Measurements from ENCODE around the gene SH2D3C. TPM values are rescaled to one million over a fixed set of nuclear protein-coding genes. Genes with fewer than 3 reads are reported as not detected.
A peak's percentile ranks its signal among the peaks of the same experiment; 100 is the strongest.

Gene SH2D3C
- total and polyA plus RNA-seq, 9 of the 15 experiments (the other 6 are each of a cell fraction or from before 2014, with no cell fraction given), result 0.03 to 1.2 (median 0.22) TPM; not detected in 1

DNA sequence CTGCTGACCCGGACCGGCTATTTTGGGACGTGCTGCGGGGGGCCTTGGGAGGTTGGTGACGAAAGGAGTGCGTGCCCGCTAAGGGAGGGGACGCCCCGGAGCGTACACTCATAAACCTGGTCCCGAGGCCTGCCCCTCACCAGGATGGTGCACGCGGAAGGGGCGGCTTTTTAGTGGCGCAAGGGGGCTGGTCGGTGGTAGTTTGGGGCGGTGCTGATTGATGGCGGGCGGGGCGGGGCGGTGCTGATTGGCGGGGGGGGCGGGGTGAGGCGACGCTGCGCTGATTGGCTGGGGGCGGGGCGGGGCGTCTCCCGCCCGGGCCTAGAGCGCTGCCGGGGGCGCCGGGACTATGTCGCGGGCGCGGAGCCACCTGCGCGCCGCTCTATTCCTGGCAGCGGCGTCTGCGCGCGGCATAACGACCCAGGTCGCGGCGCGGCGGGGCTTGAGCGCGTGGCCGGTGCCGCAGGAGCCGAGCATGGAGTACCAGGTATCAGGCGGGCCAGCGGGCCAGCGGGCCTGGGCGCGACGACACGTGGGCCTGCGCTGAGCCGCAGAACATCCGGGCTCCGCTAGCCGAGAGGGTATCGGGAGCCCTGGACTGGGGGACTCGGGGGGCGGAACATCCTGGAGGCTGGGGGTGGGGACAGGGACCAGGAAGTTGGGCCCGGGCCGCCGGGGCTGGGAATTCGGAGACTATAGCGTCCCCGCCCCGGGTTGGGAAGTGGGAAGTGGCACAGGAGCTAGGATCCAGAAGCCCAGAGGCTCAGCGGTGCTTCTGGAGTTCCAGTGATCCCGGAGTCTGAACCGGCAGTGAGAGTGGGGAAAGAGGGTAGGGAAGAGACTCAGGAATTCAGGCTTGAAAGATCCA, 24.3 kb upstream of the SH2D3C start, which contains the start of gene FPGS (continued):
- TF ChIP-seq POLR2AphosphoS5 (IDR thresholded peaks at IDR 0.05; ENCODE audit: control insufficient read depth, insufficient read depth, low read depth, low read length) (peak; percentile 51), CAMTA2 (CRISPR knock-in tag; conservative IDR thresholded peaks at IDR 0.05) (no peak), MYNN (IDR thresholded peaks at IDR 0.05) (no peak), MYNN (CRISPR knock-in tag; IDR thresholded peaks at IDR 0.05) (no peak), NFYB (IDR thresholded peaks at IDR 0.05; ENCODE audit: extremely low read depth, insufficient read length) (no peak), TCF3 (CRISPR knock-in tag; IDR thresholded peaks at IDR 0.05) (no peak), ZNF316 (IDR thresholded peaks at IDR 0.05) (no peak), ARID1B (IDR thresholded peaks at IDR 0.05) (peak; percentile 35; the same call in 1 of the 2 replicates), KDM1A (IDR thresholded peaks at IDR 0.05) (no peak), ZKSCAN3 (CRISPR knock-in tag; IDR thresholded peaks at IDR 0.05) (no peak), ZEB2 (IDR thresholded peaks at IDR 0.05) (no peak; the same call in 1 of the 2 replicates), CXXC5 (CRISPR knock-in tag; IDR thresholded peaks at IDR 0.05) (peak; percentile 90), HEY1 (CRISPR knock-in tag; IDR thresholded peaks at IDR 0.05; ENCODE audit: borderline replicate concordance) (no peak), HDAC1 (IDR thresholded peaks at IDR 0.05) (peak; percentile 87 to 98; a peak in 3 of 4 replicates), ZC3H11A (IDR thresholded peaks at IDR 0.05; ENCODE audit: low read depth, low read length) (no peak), PHF20 (IDR thresholded peaks at IDR 0.05; ENCODE audit: partially characterized antibody) (peak; percentile 31), COPS2 (conservative IDR thresholded peaks at IDR 0.05) (no peak), KDM5B (IDR thresholded peaks at IDR 0.05; ENCODE audit: insufficient replicate concordance, low read depth, low read length) (peak; percentile 85), ZSCAN32 (CRISPR knock-in tag; IDR thresholded peaks at IDR 0.05) (no peak), CREM (IDR thresholded peaks at IDR 0.05; ENCODE audit: low read depth) (peak; percentile 51), ZNF41 (CRISPR knock-in tag; conservative IDR thresholded peaks at IDR 0.05) (no peak), MAZ (CRISPR knock-in tag; conservative IDR thresholded peaks at IDR 0.05 in 1 of 2, IDR thresholded peaks at IDR 0.05 in 1 of 2) (peak; percentile 76 to 80), HMG20A (CRISPR knock-in tag; conservative IDR thresholded peaks at IDR 0.05) (no peak), ZNF324 (CRISPR knock-in tag; IDR thresholded peaks at IDR 0.05) (no peak)
- TF ChIP-seq, protein P1, sequence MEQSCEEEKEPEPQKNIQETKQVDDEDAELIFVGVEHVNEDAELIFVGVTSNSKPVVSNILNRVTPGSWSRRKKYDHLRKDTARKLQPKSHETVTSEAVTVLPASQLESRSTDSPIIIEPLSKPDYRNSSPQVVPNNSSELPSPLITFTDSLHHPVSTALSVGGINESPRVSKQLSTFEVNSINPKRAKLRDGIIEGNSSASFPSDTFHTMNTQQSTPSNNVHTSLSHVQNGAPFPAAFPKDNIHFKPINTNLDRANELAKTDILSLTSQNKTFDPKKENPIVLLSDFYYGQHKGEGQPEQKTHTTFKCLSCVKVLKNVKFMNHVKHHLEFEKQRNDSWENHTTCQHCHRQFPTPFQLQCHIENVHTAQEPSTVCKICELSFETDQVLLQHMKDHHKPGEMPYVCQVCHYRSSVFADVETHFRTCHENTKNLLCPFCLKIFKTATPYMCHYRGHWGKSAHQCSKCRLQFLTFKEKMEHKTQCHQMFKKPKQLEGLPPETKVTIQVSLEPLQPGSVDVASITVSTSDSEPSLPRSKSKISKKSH (CRISPR knock-in tag; IDR thresholded peaks at IDR 0.05), result no peak
- TF ChIP-seq, protein P2, sequence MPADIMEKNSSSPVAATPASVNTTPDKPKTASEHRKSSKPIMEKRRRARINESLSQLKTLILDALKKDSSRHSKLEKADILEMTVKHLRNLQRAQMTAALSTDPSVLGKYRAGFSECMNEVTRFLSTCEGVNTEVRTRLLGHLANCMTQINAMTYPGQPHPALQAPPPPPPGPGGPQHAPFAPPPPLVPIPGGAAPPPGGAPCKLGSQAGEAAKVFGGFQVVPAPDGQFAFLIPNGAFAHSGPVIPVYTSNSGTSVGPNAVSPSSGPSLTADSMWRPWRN (IDR thresholded peaks at IDR 0.05; ENCODE audit: low read depth), result no peak
- TF ChIP-seq, protein P3, sequence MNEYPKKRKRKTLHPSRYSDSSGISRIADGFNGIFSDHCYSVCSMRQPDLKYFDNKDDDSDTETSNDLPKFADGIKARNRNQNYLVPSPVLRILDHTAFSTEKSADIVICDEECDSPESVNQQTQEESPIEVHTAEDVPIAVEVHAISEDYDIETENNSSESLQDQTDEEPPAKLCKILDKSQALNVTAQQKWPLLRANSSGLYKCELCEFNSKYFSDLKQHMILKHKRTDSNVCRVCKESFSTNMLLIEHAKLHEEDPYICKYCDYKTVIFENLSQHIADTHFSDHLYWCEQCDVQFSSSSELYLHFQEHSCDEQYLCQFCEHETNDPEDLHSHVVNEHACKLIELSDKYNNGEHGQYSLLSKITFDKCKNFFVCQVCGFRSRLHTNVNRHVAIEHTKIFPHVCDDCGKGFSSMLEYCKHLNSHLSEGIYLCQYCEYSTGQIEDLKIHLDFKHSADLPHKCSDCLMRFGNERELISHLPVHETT (CRISPR knock-in tag; conservative IDR thresholded peaks at IDR 0.05 in 1 of 2, IDR thresholded peaks at IDR 0.05 in 1 of 2), result peak in 1 of 2 experiments; percentile 62; a peak in 2 of 4 replicates

All from K562 (cell line).